ENCODE measurements around the gene SCGB1C1.

DNA sequence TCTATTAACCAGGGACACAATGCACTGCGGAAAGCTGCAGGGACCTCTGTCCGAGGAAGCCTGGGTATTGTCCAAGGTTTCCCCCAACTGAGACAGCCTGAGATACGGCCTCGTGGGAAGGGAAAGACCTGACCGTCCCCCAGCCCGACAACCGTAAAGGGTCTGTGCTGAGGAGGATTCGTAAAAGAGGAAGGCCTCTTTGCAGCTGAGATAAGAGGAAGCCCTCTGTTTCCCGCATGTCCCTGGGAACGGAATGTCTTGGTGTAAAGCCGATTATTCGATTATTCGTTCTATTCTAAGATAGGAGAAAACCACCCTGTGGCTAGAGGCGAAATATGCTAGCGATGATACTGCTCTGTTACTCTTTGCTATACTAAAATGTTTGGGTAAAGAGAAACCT, 9.1 kb downstream of the SCGB1C1 start:
- TF ChIP-seq, protein P1, sequence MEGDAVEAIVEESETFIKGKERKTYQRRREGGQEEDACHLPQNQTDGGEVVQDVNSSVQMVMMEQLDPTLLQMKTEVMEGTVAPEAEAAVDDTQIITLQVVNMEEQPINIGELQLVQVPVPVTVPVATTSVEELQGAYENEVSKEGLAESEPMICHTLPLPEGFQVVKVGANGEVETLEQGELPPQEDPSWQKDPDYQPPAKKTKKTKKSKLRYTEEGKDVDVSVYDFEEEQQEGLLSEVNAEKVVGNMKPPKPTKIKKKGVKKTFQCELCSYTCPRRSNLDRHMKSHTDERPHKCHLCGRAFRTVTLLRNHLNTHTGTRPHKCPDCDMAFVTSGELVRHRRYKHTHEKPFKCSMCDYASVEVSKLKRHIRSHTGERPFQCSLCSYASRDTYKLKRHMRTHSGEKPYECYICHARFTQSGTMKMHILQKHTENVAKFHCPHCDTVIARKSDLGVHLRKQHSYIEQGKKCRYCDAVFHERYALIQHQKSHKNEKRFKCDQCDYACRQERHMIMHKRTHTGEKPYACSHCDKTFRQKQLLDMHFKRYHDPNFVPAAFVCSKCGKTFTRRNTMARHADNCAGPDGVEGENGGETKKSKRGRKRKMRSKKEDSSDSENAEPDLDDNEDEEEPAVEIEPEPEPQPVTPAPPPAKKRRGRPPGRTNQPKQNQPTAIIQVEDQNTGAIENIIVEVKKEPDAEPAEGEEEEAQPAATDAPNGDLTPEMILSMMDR (IDR thresholded peaks at IDR 0.05), result no peak
- TF ChIP-seq POLR2A (IDR thresholded peaks at IDR 0.05), result no peak

Measured in right lobe of liver (tissue), 4 donors.